Mesendoderm (in vitro differentiated cells): Measurements from ENCODE around the gene AKR1E2.

Source experiments
- DNase-seq: peaks from one replicate; pipeline ENCODE4 v3.0.0; 2013
- H2AK5ac ChIP-seq: 2 replicates; pipeline ENCODE4 v1.6.1; 2013; ENCODE audit warnings: low read length, inconsistent platforms
- H2BK120ac ChIP-seq: 2 replicates; pipeline ENCODE4 v1.6.1; 2013; ENCODE audit warnings: low read depth, mild to moderate bottlenecking, low read length, moderate library complexity, mixed read lengths
- H2BK15ac ChIP-seq: replicated peaks from 2 replicates; pipeline ENCODE4 v1.6.1; 2013; ENCODE audit warnings: low read depth, mild to moderate bottlenecking, moderate library complexity
- H2BK5ac ChIP-seq: 2 replicates; pipeline ENCODE4 v1.6.1; 2013; ENCODE audit warnings: low read length, inconsistent platforms
- H3K18ac ChIP-seq: 2 replicates; pipeline ENCODE4 v1.6.1; 2013; ENCODE audit warnings: mild to moderate bottlenecking, low read length, mixed read lengths
- H3K23ac ChIP-seq: one replicate; pipeline ENCODE4 v1.6.1; 2013; ENCODE audit warnings: low read length
- H3K27ac ChIP-seq: 2 replicates; pipeline ENCODE4 v1.5.1; 2013; ENCODE audit warnings: low read depth, mild to moderate bottlenecking, inconsistent platforms, low read length, moderate library complexity
- H3K27me3 ChIP-seq: 2 replicates; pipeline ENCODE4 v1.6.1; 2013; ENCODE audit warnings: low read length, control low read depth, mild to moderate bottlenecking, inconsistent platforms; ENCODE audit not compliant: insufficient read depth, poor library complexity
- H3K36me3 ChIP-seq: 2 replicates; pipeline ENCODE4 v1.6.1; 2013; ENCODE audit warnings: low read length, inconsistent platforms; ENCODE audit not compliant: control insufficient read depth, insufficient read depth
- H3K4ac ChIP-seq: one replicate; pipeline ENCODE4 v1.6.1; 2013; ENCODE audit warnings: low read depth, mild to moderate bottlenecking, low read length, moderate library complexity
- H3K4me1 ChIP-seq: 2 replicates; pipeline ENCODE4 v1.6.1; 2013; ENCODE audit warnings: low read depth, low read length, inconsistent platforms; ENCODE audit not compliant: control insufficient read depth
- H3K4me2 ChIP-seq: 2 replicates; pipeline ENCODE4 v1.6.1; 2013; ENCODE audit warnings: low read length
- H3K4me3 ChIP-seq: 2 replicates; pipeline ENCODE4 v1.5.1; 2013; ENCODE audit warnings: mild to moderate bottlenecking, low read length
- H3K56ac ChIP-seq: one replicate; pipeline ENCODE4 v1.6.1; 2013; ENCODE audit warnings: low read length
- H3K79me1 ChIP-seq: 2 replicates; pipeline ENCODE4 v1.6.1; 2013; ENCODE audit warnings: low read length, inconsistent platforms
- H3K79me2 ChIP-seq: 2 replicates; pipeline ENCODE4 v1.6.1; 2013; ENCODE audit warnings: mild to moderate bottlenecking, low read length; ENCODE audit not compliant: control insufficient read depth, insufficient read depth
- H3K9ac ChIP-seq: 2 replicates; pipeline ENCODE4 v1.6.1; 2013; ENCODE audit warnings: low read length, inconsistent platforms
- H4K5ac ChIP-seq: one replicate; pipeline ENCODE4 v1.6.1; 2013; ENCODE audit warnings: low read length
- H4K8ac ChIP-seq: one replicate; pipeline ENCODE4 v1.6.1; 2013; ENCODE audit warnings: low read depth, mild to moderate bottlenecking, control low read depth, low read length, moderate library complexity
- WGBS: extraction: QIAGEN DNeasy Blood & Tissue Kit; methylation state at CpG from one replicate; pipeline ENCODE4 v1.1.7; 2013; ENCODE audit warnings: low lambda C conversion rate, missing lambda C conversion rate; ENCODE audit not compliant: insufficient coverage; ENCODE audit errors: extremely low coverage; 5-methylcytosine and 5-hydroxymethylcytosine counted together

The AKR1E2 gene

GRCh38 chr10:4824791-4825310 lies 1.2 kb upstream of the AKR1E2 start:
- no peak overlapping the region for H3K4me2 ChIP-seq
- no peaks in the 10 kb centered on the region for H3K79me2 ChIP-seq
- H3K27ac ChIP-seq = no peak overlapping the region
- no peaks in the 10 kb centered on the region for H3K79me1 ChIP-seq
- no peak for DNase-seq
- H3K9ac ChIP-seq = no peak overlapping the region
- no peak overlapping the region for H3K23ac ChIP-seq
- no peak overlapping the region for H4K8ac ChIP-seq
- no peak overlapping the region for H3K18ac ChIP-seq
- H3K36me3 ChIP-seq = no peaks in the 10 kb centered on the region
- H2BK5ac ChIP-seq = no peak overlapping the region
- H4K5ac ChIP-seq = no peak overlapping the region
- no peak overlapping the region for H2BK15ac ChIP-seq
- H3K56ac ChIP-seq = no peak overlapping the region
- no peak overlapping the region for H3K4me3 ChIP-seq
- H2BK120ac ChIP-seq = no peak overlapping the region
- H3K4me1 ChIP-seq = peaks cover 3% of the 10 kb centered on the region
- no peaks in the 10 kb centered on the region for H3K27me3 ChIP-seq
- no peak overlapping the region for H3K4ac ChIP-seq
- WGBS = no CpG with 5 or more reads among the region's 5 CpGs
- H2AK5ac ChIP-seq = no peak overlapping the region

GRCh38 chr10:4825456-4825867 lies 545 bp upstream of the AKR1E2 start:
- no peaks in the 10 kb centered on the region for H3K79me2 ChIP-seq
- H2BK120ac ChIP-seq = no peak overlapping the region
- H3K4ac ChIP-seq = no peak overlapping the region
- no peak overlapping the region for H4K8ac ChIP-seq
- no peak overlapping the region for H4K5ac ChIP-seq
- WGBS = no CpG with 5 or more reads among the region's 16 CpGs
- H2AK5ac ChIP-seq = no peak overlapping the region
- H3K18ac ChIP-seq = no peak overlapping the region
- no peak overlapping the region for H3K9ac ChIP-seq
- no peaks in the 10 kb centered on the region for H3K27me3 ChIP-seq
- H3K4me1 ChIP-seq = peaks cover 3% of the 10 kb centered on the region
- no peaks in the 10 kb centered on the region for H3K36me3 ChIP-seq
- H3K79me1 ChIP-seq = no peaks in the 10 kb centered on the region
- no peak overlapping the region for H2BK5ac ChIP-seq
- H3K27ac ChIP-seq = no peak overlapping the region
- H3K4me2 ChIP-seq = no peak overlapping the region
- H3K23ac ChIP-seq = no peak overlapping the region
- H3K4me3 ChIP-seq = no peak overlapping the region
- DNase-seq = no peak
- H3K56ac ChIP-seq = no peak overlapping the region
- H2BK15ac ChIP-seq = no peak overlapping the region

GRCh38 chr10:4826792-4827324 lies 851 bp downstream of the AKR1E2 start:
- H3K9ac ChIP-seq = peak overlapping the region; percentile 63
- H3K56ac ChIP-seq = peak overlapping the region; percentile 71
- H3K27me3 ChIP-seq = no peaks in the 10 kb centered on the region
- no peak overlapping the region for H2BK120ac ChIP-seq
- H3K4me2 ChIP-seq = no peak overlapping the region
- H4K8ac ChIP-seq = no peak overlapping the region
- no peak overlapping the region for H4K5ac ChIP-seq
- H3K4me3 ChIP-seq = no peak overlapping the region
- no peak overlapping the region for H3K23ac ChIP-seq
- H2BK5ac ChIP-seq = no peak overlapping the region
- H2BK15ac ChIP-seq = no peak overlapping the region
- H3K79me1 ChIP-seq = no peaks in the 10 kb centered on the region
- H3K4me1 ChIP-seq = no peaks in the 10 kb centered on the region
- DNase-seq = no peak
- no peak overlapping the region for H3K27ac ChIP-seq
- no peak overlapping the region for H3K18ac ChIP-seq
- H2AK5ac ChIP-seq = no peak overlapping the region
- no CpG with 5 or more reads among the region's 13 CpGs for WGBS
- no peaks in the 10 kb centered on the region for H3K79me2 ChIP-seq
- H3K4ac ChIP-seq = no peak overlapping the region
- H3K36me3 ChIP-seq = no peaks in the 10 kb centered on the region

GRCh38 chr10:4828005-4828404 lies 2.0 kb downstream of the AKR1E2 start:
- no peak overlapping the region for H3K9ac ChIP-seq

GRCh38 chr10:4830551-4830950 lies 4.5 kb downstream of the AKR1E2 start:
- Histone ChIP-seq H2BK5ac (no peak overlapping the region), H2AK5ac (no peak overlapping the region), H4K8ac (no peak overlapping the region), H3K4ac (no peak overlapping the region), H2BK120ac (no peak overlapping the region), H4K5ac (no peak overlapping the region), H3K4me3 (no peak overlapping the region), H3K27ac (no peak overlapping the region), H3K79me2 (no peaks in the 10 kb centered on the region), H3K4me2 (no peak overlapping the region), H3K18ac (no peak overlapping the region), H2BK15ac (no peak overlapping the region), H3K36me3 (no peaks in the 10 kb centered on the region), H3K56ac (no peak overlapping the region), H3K4me1 (no peaks in the 10 kb centered on the region), H3K23ac (no peak overlapping the region), H3K27me3 (no peaks in the 10 kb centered on the region), H3K9ac (no peak overlapping the region), H3K79me1 (no peaks in the 10 kb centered on the region)
- WGBS = no CpG with 5 or more reads among the region's 8 CpGs
- DNase-seq = no peak

More at GRCh38 chr10:4828005-4828404, 2.0 kb downstream of the AKR1E2 start:
- H3K36me3 ChIP-seq = no peaks in the 10 kb centered on the region
- no peak overlapping the region for H3K27ac ChIP-seq
- H3K4me1 ChIP-seq = no peaks in the 10 kb centered on the region
- H3K79me1 ChIP-seq = no peaks in the 10 kb centered on the region
- no peak overlapping the region for H2AK5ac ChIP-seq
- no peak overlapping the region for H3K23ac ChIP-seq
- no peak overlapping the region for H3K18ac ChIP-seq
- H2BK120ac ChIP-seq = no peak overlapping the region
- no peak overlapping the region for H2BK15ac ChIP-seq
- DNase-seq = no peak
- H2BK5ac ChIP-seq = no peak overlapping the region
- no peak overlapping the region for H4K5ac ChIP-seq
- H3K4me2 ChIP-seq = no peak overlapping the region
- H4K8ac ChIP-seq = no peak overlapping the region
- H3K56ac ChIP-seq = no peak overlapping the region
- H3K27me3 ChIP-seq = no peaks in the 10 kb centered on the region
- no peak overlapping the region for H3K4me3 ChIP-seq
- no CpG with 5 or more reads among the region's 8 CpGs for WGBS
- no peak overlapping the region for H3K4ac ChIP-seq
- no peaks in the 10 kb centered on the region for H3K79me2 ChIP-seq

DNA sequence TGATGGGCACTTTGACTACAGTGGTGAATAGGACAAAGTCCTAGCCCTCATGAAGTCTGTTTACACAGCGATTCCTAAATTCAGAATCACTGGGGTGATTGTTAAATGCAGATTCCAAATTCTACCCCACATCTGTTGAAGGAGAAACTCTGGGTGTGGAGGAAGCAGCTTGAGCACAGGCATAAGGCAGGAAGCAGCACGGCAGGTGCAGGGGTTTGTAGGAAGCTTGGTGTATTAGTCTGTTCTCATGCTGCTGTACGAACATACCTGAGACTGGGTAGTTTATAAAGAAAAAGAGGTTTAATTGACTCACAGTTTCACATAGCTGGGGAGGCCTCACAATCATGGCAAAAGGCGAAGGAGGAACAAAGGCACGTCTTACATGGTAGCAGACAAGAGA lies 5.1 kb downstream of the AKR1E2 start:
- no peaks in the 10 kb centered on the region for H3K79me2 ChIP-seq
- H4K5ac ChIP-seq = no peak overlapping the region
- no peak overlapping the region for H2BK120ac ChIP-seq
- no peak overlapping the region for H3K4ac ChIP-seq
- H3K27ac ChIP-seq = no peak overlapping the region
- H3K9ac ChIP-seq = no peak overlapping the region
- H3K27me3 ChIP-seq = no peaks in the 10 kb centered on the region
- no peak overlapping the region for H3K18ac ChIP-seq
- H3K36me3 ChIP-seq = no peaks in the 10 kb centered on the region
- no peaks in the 10 kb centered on the region for H3K79me1 ChIP-seq
- no peak overlapping the region for H2AK5ac ChIP-seq
- H3K56ac ChIP-seq = no peak overlapping the region
- no peak overlapping the region for H3K4me3 ChIP-seq
- H3K4me1 ChIP-seq = no peaks in the 10 kb centered on the region
- no peak overlapping the region for H3K23ac ChIP-seq
- WGBS = no CpG with 5 or more reads among the region's 5 CpGs
- no peak overlapping the region for H2BK5ac ChIP-seq
- H2BK15ac ChIP-seq = no peak overlapping the region
- no peak overlapping the region for H4K8ac ChIP-seq
- H3K4me2 ChIP-seq = no peak overlapping the region
- DNase-seq = no peak
